Measurements from ENCODE around the gene C16orf95.

The C16orf95 gene

GRCh38 chr16:87336434-87337240, 19.4 kb upstream of the C16orf95 start:
- no peak for TF ChIP-seq CTCF (IDR thresholded peaks at IDR 0.05; ENCODE audit: borderline replicate concordance, control extremely low read depth, extremely low read depth, insufficient read depth, missing control alignments)
- no peak for DNase-seq (ENCODE audit: low spot score)

GRCh38 chr16:87335625-87336433, 18.6 kb upstream of the C16orf95 start:
- in situ Hi-C loops (cut with MboI; ENCODE audit: low sequenced_read_pairs, unreplicated experiment): no loop called here
- no peak for DNase-seq (ENCODE audit: low spot score)
- TF ChIP-seq CTCF (IDR thresholded peaks at IDR 0.05; ENCODE audit: borderline replicate concordance, control extremely low read depth, extremely low read depth, insufficient read depth, missing control alignments): no peak

More at GRCh38 chr16:87336434-87337240, 19.4 kb upstream of the C16orf95 start:
- in situ Hi-C loops (cut with MboI; ENCODE audit: low sequenced_read_pairs, unreplicated experiment): no loop called here

- in situ Hi-C loops (cut with MboI; ENCODE audit: low sequenced_read_pairs, unreplicated experiment): no loop called here
- DNase-seq (ENCODE audit: low spot score): no peak
- no peak for TF ChIP-seq CTCF (IDR thresholded peaks at IDR 0.05; ENCODE audit: borderline replicate concordance, control extremely low read depth, extremely low read depth, insufficient read depth, missing control alignments)
Measured at GRCh38 chr16:87334651-87335624, 17.7 kb upstream of the C16orf95 start.

GRCh38 chr16:87333581-87334331, 16.6 kb upstream of the C16orf95 start:
- in situ Hi-C loops (cut with MboI; ENCODE audit: low sequenced_read_pairs, unreplicated experiment): no loop called here
- DNase-seq (ENCODE audit: low spot score): no peak
- TF ChIP-seq CTCF (IDR thresholded peaks at IDR 0.05; ENCODE audit: borderline replicate concordance, control extremely low read depth, extremely low read depth, insufficient read depth, missing control alignments): no peak

- in situ Hi-C loops (cut with MboI; ENCODE audit: low sequenced_read_pairs, unreplicated experiment): no loop called here
- no peak for DNase-seq (ENCODE audit: low spot score)
- TF ChIP-seq CTCF (IDR thresholded peaks at IDR 0.05; ENCODE audit: borderline replicate concordance, control extremely low read depth, extremely low read depth, insufficient read depth, missing control alignments): no peak
Measured at GRCh38 chr16:87333101-87333500, 15.9 kb upstream of the C16orf95 start.

All from GM13976 (cell line).